ENCODE results near the gene EMILIN3.

The EMILIN3 gene

DNA sequence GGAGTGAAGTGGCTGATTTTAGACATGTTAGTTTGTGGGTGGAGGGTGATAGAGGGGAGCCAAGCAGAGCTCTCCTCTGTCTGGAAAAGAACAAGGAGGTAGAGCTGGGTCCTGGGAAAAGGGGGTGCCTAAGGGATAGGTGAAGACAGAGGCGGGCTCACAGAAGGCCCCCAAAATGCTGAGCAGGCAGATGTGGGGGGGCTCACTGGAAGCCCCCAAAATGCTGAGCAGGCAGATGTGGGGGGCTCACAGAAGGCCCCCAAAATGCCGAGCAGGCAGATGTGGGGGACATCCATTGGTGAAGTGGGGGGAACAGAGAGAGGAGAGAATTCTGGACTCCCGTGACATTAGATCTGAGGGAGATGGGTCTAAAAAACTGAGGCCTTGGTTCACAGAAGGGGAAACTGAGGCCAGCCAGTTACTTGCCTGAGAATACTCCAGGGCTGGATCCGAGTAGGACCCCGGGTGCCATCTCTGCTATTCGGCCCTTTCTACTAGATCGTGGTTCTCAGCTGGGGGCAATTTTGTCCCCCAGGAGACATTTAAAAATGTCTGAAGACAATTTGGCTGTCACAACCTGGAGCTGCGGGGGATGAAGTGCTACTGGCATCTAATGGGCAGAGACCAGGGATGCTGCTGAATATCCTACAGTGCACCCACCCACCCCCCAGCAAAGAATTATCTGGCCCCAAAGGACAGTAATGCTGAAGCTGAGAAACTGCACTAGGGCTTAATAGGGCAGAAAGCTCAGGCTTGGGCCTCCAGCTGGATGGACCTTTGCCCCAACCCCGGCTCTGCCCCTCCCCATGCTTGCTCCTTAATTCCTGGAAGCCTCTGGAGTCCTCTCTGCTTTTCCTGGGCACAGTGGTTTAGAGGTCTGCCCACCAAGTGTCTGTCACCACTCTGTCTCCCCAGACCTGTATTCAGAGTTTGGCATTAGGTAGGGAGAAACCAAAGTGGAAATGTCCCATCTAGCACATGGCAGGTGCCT is 23.8 kb downstream of the EMILIN3 start:
- no peak for DNase-seq

- DNase-seq = peak; percentile 89
Measured at GRCh38 chr20:41340327-41341055, 26.1 kb downstream of the EMILIN3 start, which contains the start of gene LPIN3. Gene LPIN3, plus strand, starts transcription at chr20:41340821. Its CDS starts 4,983 bp downstream, at chr20:41345804.

DNA sequence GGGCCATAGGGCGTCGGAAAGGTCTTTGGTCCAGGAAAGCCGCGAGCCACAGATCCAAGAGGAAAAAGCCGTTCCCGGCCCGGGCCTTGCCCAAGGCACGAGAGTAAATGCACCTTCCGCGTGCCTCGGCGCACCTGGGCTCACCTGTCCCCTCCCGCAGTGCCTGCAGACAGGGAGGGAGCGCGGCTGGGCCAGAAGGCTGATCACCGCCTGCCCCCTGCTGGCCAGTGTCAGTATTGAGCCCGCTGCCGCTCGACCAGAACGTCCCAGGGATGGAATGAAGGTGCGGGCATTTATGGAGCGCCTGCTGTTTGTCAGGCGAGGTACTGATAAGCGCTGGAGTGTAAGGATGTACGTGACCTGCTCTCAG is 26.7 kb downstream of the EMILIN3 start:
- peak; percentile 58 for DNase-seq

- no peak for DNase-seq
Measured at GRCh38 chr20:41336711-41337492, 29.7 kb downstream of the EMILIN3 start.

DNA sequence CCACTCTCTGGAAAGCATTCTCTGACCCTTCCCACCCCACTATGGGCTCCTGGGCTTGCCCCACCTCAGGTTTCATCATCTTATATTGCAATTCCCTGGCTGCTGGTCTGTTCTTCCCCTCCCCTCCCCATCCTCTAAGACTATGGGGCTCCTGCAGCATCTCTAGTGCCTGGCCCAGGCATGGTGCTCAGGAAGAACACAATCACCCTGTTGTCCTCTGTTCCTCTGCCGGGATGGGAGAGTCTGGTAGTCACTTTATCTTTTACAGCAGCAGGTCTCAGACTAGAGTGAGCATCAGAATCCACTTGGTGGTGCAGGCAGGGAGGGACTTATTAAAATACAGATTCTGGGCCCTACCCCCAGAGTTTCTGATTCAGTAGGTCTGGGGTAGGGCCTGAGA is 31.0 kb downstream of the EMILIN3 start:
- DNase-seq = no peak

DNA sequence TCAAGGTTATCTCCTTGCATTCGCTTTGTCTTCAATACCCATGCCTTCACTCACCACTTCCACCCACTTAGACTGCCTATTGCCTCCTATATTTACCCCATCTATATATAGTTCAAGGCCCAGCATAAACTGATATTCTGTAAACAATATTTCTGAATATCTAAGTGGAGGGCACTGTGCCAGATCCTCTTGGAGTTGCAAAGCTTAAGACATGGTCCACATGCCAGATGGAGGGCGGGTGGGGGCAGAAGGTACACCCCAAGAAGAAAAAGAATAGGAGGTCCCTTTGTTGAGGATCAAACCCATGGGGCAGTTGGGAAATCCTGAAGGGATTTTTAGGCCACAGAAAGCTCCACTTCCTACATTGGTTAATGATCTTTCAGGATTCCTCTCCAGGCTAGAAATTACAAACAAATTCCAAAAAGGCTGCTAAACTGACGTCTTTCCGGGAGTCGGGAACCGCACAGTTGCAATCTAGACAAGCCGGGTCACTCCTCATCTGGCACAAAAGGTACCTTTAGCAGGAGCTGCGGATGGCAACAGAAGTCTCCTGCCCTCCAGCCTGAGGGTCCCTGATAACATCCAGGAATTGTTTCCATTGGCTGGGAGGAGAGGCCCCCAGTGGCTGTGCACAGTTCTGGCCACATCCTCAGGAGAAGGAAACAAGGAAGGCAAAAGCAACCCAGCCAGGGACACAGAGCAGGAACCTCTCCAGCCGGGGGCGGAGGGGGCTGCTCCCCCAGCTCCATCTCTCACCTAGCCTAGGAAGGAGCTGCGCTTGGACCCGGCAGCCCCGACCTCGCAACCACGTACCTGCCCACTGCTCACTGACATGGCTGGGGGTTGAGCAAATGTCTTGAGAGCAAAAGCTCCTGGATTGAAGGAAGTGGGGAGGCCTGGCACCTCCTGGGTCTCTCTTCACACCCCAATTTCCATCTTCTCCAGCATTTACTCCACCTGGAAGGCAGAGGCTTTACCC is 31.9 kb downstream of the EMILIN3 start:
- no peak for DNase-seq

GRCh38 chr20:41334036-41334435 is 32.6 kb downstream of the EMILIN3 start:
- no peak for DNase-seq

- DNase-seq = no peak
Measured at GRCh38 chr20:41331731-41332130, 34.9 kb downstream of the EMILIN3 start.

DNA sequence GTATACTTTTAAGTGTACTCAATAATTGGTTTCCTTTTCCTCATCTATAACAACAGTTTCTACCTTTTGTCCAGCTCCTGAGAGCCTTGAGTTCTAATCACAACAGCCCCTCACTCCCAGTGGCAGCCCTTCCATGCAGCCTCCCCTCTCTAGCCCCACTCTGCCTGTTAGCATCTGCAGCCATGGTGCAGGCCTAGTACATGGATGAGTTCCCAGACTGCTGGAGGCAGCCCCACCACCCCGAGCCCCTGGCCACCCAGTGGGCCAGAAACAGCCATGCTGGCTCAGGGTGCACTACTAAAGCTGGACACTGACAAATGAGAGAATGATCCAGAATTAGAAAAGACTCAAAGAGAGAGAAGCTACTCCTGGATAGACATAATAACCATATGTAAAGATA is 35.7 kb downstream of the EMILIN3 start:
- no peak for DNase-seq

- DNase-seq = peak; percentile 68
Measured at GRCh38 chr20:41330343-41330720, 36.3 kb downstream of the EMILIN3 start.

- DNase-seq = peak; percentile 99
Measured at GRCh38 chr20:41329435-41330342, 36.9 kb downstream of the EMILIN3 start.

DNA sequence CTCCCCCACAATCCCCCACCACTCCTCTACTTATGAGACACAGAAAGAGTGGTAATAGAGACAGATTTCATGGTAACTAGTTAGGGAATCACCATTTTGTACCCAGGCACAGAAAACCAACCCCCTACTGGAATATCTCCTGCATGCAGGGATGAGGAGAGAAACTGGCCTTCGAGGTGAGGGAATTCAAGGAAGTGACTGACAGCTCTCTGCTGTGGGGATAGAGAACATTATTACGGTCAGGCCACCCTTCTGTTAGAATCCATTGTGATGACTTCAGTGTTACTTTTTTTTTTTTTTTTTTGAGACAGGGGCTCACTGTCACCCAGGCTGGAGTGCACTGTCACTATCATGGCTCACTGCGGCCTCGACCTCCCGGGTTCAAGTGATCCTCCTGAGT is 39.4 kb downstream of the EMILIN3 start:
- DNase-seq = no peak

DNA sequence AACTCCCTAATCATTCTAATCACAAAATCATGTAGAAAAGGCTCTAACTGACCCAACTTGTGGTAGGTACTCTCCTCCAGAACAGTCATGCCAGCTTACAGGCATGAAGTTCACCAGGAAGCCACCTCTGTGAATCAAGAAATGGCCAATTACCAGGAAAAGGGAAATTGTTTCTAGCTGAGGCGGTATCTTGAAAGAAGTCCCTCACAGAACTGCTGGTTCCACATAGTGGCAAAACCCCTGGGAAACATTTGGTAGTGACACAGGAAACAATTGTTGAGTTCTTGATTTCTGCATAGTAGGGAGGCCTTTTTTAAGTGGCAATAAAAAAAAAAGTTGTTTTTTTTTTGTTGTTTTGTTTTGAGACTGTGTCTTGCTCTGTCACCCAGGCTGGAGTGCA is 45.6 kb downstream of the EMILIN3 start:
- DNase-seq = no peak

- DNase-seq = no peak
Measured at GRCh38 chr20:41320441-41320840, 46.2 kb downstream of the EMILIN3 start.

DNA sequence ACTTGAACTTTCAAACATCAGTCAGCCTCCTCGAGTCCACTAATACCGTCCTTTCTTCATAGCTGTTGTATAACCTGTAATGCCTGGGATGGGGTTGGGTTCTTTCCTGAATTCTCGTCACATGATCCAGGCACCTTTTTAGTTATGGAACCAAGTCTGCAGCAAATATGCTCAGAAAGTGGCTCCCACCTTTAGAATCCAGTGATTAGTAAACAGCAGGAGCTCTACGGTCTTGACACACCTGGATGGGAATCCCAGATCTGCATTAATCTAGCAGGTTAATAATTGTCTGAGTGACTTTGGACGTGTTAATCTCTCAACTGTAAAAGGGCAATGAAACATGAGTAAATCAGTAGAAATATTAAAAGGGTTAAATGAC is 48.4 kb downstream of the EMILIN3 start:
- no peak for DNase-seq

DNA sequence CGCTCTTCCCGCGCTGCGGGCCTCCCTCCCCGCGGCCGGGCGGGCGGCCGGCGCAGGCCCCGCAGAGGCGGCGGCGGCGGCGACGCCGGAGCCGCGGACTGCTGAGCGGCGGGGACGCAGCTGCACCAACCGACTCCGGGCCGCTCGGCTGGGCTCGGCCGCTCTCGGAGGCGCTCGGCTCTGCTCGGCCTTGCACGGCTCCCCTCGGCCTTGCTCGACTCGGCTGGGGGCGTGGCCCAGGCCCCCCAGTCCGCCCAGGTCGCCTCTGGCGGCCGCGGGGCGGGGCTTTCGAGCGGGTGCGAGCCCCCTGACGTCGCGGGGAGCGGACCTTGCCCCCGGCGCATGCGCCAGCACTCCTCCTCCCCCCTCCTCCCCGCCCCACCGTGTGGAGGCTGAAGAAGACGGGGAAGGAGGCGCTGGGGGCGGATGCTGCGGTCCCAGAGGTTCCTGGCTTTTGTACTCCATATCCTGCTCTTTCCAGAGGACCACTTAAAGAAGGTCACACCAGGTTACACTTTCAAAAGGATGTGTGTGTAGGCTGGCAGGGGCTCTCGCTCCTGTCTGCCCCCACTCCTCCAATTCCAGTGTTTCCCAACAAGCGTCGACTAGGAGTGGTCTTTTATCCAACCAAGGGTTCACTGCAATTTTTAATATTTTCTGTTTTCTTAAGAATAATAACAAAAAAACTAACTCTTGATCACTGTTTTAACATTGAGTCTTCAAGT is 48.9 kb downstream of the EMILIN3 start, which contains the start of gene ZHX3:
Gene ZHX3 (minus strand): TSS at position 186 of the 725 bp plus-strand sequence. CDS start 112,815 bp downstream, outside the sequence.
- DNase-seq = peak; percentile 97

GRCh38 chr20:41316602-41317545 is 49.7 kb downstream of the EMILIN3 start:
- peak; percentile 92 for DNase-seq

DNA sequence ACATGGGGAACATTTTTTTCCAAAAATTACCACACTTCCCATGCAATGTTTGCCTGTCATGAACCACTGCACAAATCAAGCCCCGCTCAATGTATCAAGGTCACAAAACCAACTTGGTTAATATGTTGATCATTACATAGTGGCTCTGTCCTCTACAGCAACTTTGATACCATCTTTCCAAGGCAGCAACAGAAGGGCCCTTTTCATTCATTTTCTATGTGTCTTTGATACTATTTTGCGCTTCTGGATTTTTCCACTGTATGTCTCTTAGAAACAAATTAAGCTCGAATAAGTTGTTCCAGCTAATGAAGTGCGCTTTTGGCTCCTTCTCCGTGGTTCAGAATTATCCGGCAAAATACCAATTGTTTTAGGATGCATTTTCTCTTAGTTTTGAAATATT is 50.6 kb downstream of the EMILIN3 start:
- DNase-seq = no peak

DNA sequence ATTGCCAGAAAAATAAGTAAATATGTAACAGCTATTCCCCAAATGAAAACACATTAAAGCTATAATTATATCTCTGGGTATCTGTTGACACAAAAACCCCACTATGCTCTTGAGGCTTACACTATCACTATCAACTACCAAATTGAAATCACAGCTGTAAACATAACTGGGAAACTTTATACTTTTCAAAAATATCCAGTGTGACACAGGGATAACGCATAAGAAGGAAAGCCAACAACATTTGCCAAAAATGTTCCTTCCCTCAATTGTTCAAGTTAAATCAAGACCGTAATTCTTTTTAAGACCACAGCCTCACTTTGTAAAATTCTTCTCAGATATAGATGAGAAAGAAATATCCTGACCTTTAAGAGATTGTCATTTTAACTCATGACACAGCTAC is 52.2 kb downstream of the EMILIN3 start:
- no peak for DNase-seq

All from fibroblast of skin of right quadriceps (primary cell).